Measurements from ENCODE around the gene ZNF562.
A peak's percentile ranks its signal among the peaks of the same experiment; 100 is the strongest.
"Not testable (repeated sequence)": the region's sequence is repeated elsewhere in the genome, so short reads cannot be mapped to it uniquely, and the experiment has no call there.

ZNF562 gene

DNA sequence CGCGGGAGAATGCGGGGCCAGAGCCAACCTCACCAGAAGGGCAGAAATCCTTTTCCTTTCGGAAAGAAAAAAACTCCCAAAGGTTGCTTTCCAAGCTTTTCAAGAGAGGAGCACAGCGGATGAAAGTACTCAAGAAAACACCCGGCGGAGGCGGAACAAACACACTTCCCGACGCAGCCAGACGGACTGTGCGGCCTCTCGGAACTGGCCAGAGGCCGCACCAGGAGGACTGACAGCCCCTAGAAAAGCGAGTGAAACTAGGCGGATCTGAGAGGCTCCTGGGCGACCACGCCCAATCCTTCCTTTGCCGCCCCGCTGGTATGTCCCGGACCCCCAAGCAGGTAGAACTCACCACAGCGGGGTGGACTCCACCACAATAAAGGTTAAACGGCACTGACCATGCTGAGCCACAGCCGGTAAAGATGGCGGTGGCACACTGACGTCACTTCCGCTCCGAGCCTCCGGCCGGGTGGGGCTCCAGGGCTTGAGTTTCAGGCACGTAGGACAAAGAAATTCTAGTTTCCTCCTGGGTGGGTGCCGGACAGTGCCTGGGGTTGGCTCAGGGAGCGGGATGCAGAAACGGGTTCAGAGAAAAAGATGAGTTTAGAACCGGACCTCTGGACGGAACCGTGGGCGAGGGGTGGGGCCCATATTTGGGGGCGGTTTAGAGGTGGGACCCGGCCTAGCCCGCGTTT is at the start of gene ZNF562:
TSS of gene ZNF562 (minus strand) at position 438 of the 695 bp plus-strand sequence. CDS start 14,356 bp downstream, outside the sequence.
- ATAC-seq = peak; percentile 70 to 73

DNA sequence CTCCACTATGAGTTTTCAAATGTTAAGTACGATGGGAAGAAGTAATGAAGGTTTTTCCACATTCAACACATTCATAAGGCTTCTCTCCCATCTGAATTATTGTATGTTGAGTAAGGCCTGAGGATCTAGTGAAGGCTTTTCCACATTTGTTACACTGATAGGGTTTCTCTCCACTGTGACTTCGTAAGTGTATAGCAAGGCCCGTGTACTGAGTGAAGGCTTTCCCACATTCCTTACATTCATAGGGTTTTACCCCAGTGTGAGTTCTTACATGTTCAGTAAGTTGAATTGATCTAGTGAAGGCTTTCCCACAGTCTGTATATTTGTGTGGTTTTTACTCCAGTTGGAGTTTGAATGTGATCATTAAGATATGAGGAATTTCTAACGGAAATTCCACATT is 49.3 kb upstream of the ZNF562 start:
- no peak for ATAC-seq

DNA sequence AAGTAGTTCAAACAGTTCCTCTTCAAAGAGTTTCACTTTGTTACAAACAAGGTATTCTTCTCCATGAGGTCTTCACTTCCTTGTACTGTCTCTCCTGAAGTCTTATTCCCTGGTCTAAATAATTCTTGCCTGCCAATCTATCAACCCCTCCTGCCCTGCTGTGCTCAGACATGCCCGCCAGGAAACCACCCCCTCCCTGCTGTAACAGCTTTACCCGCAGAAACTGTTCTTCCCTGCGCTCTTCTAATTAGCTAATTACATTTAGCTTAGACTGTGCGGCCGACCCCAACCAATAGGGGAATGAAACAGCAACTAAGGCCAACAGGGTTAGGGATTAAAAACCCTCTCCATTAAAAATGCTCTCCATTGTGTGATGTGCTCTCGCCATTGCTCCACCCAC is 47.0 kb upstream of the ZNF562 start:
- no peak for ATAC-seq

DNA sequence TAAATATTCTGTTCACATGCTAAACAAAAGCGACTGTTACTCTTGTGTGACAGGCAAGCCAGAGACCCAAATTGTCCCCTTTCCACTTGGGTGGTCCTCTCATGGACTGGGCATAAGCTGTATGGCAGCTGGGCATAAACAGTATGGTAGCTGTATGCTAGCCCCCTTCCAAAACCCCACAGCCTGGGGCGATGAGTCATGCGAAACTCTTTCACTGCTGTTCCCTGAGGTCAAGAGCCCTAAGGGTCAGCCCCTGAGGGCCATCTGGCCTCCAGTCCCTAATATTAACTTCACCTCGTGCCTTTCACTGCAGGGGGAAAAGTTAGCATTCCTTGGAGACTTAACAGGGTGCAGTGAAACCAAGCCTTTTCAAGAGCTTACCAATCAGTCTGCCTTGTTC is 45.6 kb upstream of the ZNF562 start:
- ATAC-seq = no peak

DNA sequence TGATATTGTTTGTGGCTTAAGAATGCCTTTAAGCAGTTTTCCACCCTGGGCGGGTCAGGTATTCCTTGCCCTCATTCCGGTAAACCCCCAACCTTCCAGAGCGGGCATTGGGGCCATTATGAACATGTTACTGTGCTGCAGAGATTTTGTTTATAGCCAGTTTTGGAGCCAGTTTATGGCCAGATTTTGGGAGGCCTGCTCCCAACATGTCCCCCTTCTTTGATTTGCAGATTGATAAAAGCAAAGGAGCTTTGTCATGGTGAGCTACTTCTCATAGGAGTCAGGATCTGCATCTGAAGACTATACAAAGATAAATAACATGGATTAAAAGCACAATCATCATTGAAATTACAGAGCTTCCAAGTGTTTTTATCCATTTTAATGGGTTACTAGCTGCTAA is 36.9 kb upstream of the ZNF562 start:
- no peak for ATAC-seq

DNA sequence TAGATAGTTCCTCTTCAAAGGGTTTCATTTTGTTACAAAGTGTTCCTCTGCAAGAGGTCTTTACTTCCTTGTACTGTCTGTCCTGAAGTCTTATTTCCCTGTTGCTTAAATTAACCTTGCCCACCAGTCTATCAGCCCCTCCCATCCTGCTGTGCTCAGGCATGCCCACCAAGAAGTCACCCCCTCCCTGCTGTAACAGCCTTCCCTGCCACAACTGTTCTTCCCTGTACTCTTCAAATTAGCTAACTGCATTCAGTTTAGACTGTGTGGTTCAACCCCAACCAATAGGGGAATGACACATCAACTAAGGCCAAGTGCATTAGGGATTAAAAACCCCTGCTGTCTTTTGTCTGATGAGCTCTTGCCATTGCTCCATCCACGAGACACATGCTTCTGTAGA is 34.4 kb upstream of the ZNF562 start:
- no peak for ATAC-seq

DNA sequence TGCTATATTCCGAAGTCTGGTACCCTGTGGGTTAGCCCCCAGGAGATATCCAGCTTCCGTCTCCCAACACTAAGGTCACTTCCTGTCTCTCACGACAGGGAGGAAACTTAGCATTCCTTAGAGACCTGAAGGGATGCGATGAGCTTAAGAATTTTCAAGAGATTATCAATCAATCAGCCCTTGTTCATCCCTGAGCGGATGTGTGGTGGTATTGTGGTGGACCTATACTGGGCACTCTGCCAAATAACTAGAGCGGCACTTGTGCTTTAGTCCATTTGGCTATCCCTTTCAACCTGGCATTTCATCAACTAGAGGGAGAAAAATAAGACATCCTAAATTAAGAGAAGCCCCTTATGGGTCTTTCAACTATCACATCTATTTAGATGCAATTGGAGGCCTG is 30.9 kb upstream of the ZNF562 start:
- ATAC-seq = no peak

DNA sequence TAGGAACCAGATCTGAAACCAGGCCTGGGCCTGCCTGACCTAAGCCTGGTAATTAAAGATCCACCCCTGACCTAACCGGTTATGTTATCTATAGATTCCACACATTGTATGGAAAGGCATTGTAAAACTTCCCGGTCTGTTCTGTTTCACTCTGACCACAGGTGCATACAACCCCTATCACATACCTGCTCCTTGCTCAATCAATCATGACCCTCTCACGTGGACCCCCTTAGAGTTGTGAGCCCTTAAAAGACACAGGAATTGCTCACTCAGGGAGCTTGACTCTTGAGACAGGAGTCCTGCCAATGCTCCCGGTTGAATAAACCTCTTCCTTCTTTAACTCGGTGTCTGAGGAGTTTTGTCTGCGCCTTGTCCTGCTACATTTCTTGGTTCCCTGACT is 27.3 kb upstream of the ZNF562 start:
- ATAC-seq = no peak

DNA sequence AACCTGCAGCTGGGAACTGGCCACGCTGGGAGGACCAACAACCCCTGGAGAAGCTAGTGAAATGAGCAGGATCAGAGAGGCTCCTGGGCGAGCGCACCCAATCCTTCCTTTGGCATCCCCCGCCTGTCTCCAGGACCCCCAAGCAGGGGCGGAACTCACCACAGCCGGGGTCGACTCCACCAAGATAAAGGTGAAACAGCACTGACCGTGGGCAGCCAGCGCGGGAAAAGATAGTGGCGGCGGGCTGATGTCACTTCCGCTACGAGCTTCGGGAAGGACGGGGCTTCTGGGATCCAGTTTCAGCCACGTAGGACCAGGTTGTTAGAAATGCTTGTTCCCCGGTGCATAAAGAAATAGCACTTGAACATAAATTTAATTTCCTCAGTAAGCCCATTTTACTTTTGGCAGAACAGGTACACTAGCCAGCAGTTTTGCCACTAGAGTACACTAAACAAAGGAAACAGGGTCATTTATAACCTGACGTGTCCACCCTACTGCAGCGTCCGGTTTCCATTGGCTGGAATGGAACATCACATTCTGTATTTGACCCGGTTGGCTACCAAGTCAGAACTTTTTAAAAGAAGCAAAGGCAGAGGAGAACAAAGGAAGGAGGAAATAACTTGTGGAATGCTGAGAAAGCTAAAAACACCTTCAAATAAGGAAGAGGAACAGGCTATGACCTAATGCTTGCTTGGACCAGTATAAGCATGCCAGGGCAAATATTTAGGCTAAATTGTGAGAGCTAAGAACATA is 25.5 kb upstream of the ZNF562 start:
- ATAC-seq = no peak

DNA sequence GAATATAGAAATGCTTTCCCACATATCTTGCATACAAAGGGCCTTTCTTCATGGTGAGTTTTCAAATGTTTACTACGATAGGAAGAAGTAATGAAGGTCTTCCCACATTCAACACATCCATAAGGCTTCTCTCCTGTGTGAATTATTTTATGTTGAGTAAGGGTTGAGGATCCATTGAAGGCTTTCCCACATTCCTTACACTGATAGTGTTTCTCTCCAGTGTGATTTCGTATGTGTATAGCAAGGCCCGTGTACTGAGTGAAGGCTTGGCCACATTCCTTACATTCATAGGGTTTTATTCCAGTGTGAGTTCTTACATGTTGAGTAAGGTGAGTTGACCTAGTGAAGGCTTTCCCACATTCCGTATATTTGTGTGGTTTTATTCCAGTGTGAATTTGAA is 15.4 kb upstream of the ZNF562 start:
- not testable (repeated sequence) for ATAC-seq

DNA sequence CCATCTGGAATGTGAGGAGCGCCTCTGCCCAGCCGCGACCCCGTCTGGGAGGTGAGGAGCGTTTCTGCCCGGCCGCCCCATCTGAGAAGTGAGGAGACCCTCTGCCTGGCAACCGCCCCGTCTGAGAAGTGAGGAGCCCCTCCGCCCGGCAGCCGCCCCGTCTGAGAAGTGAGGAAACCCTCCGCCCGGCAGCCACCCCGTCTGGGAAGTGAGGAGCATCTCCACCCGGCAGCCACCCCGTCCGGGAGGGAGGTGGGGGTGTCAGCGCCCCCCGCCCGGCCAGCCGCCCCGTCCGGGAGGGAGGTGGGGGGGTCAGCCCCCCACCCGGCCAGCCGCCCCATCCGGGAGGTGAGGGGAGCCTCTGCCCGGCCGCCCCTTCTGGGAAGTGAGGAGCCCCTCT is 5.1 kb upstream of the ZNF562 start:
- ATAC-seq = not testable (repeated sequence)

DNA sequence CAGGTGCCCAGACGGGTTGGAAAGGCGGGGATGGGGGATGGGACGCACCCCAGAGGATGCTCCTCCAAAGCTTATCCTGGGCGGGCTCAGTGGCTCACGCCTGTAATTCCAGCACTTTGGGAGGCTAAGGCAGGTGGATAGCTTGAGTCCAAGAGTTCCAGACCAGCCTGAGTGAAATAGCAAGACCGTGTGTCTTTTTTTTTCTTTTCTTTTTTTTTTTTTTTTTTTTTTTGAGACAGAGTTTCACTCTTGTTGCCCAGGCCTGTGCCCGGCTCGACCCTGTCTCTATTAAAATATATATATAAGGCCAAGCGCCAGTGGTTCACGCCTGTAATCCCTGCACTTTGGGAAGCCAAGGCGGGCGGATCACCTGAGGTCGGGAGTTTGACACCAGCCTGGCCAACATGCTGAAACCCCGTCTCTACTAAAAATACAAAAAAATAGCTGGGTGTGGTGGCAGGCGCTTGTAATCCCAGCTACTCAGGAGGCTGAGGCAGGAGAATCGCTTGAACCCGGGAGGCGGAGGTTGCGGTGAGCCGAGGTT is 530 bp upstream of the ZNF562 start:
- ATAC-seq = peak in 1 of 2 donors; percentile 41

DNA sequence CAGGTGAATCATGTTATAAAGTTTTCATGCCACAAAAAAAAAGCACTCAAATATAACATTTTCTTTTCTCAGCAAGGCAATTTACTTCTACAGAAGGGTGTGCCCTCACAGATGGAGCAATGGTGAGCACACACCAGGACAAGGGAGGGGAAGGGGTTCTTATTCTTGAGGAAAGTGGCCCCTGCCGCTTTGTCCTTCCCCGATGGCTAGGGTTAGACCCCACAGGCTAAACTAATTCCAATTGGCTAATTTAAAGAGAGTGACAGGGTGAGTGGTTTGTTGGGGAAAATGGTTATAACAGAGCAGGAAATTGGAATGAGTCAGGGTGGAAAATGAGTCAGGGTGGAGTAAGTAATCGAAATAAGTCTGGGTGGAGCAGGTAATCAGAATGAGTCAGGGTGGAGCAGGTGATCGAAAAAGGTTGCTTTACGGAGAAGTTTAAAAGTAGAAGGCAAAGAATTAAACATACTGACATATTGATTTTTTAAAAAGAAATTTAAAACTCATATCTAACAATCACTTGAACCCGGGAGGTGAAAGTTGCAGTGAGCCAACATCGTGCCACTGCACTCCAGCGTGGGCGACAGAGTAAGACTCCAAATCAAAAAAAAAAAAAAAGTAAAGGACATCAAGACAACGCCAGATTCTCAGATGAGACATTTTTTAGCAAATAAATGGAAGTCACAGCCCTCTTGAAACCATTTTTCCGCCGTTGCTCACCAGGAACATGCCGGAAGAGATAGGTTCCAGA is 813 bp downstream of the ZNF562 start:
- ATAC-seq = peak; percentile 82 to 84

DNA sequence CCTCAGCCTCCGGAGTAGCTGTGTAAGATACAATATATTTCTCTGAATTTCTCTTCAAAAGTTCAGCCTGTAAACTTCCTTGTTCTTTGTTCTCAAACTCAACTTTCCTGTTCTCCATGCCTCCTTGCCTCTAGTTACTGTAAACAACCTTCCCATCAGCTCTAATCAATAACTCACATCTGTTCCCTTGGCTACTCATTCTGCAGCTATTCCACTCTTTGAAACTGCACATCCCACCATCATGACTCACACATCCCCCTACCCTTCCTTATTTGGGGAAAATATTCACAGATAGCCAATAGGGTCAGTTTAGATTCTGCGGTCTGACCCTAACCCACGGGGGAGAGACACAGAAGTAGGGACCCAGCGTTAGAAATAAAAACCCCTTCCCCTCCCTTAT is 2.0 kb downstream of the ZNF562 start:
- no peak for ATAC-seq

DNA sequence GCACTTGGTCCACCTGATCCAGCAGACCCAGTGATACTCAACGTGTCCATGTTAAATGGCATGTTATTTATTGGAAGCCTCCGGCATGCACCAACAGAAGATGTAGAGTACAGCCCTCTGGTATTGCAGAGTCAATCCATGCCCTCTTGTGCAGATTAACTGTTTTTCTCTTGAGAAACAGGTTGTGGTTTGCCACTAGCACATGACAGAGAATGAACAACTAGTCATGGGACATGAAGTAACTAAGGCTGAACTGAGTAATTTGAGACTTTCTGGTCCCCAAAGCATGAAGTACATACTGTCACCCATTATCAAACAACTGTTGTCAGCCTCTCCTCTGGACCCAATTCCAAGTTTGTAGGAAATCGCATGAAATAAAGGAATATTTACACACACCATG is 3.2 kb downstream of the ZNF562 start:
- peak in 1 of 2 donors; percentile 22 for ATAC-seq

DNA sequence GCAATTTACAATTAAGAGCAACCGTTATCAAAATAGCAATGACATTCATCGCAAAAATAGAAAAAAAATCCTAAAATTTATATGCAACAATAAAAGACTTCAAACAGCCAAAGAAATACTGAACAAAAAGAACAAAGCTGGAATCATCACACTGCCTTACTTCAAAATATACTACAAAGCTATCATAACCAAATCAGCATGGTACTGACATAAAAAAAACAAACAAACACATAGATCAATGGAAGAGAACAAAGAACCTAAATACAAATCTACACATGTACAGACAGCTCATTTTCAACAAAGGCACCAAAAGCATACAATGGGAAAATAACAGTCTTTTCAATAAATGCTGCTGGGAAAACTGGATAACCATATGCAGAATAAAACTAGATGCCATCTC is 6.4 kb downstream of the ZNF562 start:
- ATAC-seq = no peak

DNA sequence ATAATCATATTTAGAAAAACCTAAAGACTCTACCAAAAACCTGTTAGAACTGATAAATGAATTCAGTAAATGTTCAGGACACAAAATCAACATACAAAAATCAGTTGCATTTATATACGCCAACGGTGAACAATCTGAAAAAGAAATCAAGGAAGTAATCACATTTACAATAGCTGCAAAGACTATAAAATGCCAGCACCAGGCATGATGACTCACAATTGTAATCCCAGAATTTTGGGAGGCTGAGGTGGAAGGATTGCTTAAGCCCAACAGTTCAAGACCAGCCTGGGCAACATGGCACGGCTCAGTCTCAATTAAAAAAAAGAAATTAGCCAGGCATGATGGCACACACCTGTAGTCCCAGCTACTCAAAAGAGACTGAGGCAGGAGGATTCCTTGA is 7.0 kb downstream of the ZNF562 start:
- ATAC-seq = no peak

DNA sequence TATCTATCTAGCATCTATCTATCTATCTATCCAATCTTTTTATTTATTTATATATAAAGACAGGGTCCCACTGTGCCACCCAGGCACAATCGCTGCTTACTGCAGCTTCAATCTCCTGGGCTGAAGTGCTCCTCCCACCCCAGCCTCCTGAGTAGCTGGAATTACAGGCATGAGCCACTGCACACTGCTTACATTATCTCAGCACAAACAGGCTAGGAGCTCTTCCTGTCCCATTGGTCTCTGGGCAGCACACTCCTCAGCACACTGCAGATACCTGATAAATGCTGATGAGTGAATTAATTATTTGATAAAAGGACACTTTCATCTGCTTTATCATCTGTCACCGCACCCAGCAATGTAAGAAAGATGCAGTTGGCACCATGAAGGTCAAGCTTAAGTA is 16.1 kb downstream of the ZNF562 start:
- no peak for ATAC-seq

DNA sequence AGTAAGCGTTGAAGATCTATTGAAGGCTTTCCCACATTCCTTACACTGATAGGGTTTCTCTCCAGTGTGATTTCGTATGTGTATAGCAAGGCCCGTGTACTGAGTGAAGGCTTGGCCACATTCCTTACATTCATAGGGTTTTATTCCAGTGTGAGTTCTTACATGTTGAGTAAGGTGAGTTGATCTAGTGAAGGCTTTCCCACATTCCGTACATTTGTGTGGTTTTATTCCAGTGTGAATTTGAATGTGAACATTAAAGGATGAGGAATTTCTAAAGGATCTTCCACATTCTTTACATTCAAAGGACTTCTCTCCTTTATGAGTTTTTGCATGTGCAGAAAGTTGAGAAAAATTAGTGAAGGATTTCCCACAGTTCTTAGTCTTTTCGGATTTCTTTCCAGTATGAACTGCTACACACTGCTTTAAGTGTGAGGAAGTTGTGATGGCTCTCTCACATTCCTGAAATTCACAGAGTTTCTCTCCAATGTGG is 21.8 kb downstream of the ZNF562 start:
- not testable (repeated sequence) for ATAC-seq

DNA sequence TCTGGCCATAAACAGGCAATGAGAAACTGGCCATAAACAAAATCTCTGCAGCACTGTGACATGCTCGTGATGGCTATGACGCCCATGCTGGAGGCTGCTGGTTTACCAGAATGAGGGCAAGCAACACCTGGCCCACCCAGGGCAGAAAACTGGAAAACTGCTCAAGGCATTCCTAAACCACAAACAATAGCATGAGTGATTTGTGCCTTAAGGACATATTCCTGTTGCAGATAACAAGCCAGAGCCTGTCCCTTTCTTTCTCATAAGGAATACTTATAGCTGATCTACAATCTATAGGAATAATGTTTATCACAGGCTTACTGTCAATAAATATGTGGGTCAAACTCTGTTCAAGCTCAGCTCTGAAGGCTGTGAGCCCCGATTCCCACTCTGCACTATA is 23.4 kb downstream of the ZNF562 start:
- not testable (repeated sequence) for ATAC-seq

DNA sequence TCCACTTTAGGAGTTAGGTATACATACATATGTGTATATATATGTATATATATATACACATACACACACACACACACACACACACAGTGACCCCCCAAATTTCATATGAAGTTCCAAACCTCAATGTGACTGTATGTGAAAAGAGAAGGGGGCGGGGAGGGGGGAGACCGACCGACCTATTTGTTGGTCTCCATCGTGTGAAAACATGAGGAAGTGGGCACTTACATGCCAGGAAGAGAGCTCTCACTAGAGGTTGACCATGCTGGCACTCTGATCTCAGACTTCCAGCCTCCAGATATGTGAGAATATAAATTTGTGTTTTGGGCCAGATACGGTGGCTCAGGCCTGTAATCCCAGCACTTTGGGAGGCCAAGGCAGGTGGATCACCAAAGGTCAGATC is 24.6 kb downstream of the ZNF562 start:
- no peak for ATAC-seq

DNA sequence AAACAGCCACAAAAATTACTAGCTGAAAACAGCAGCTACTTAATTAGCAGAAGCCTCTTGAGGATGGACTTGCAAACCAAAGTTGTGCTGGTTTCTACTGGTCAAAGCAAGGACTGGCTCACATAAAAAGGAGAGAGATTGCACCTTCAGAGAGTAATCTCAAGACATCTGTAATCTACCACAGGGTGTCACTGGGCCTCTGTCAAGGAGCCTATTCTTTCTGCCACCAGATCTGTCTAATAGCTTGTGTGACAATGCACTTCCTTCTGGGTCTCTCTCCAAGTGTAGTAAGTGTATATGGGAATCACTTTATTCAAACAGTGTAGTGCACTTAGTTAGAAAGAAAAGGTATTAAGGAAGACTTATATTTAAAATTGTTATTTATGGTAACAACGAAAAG is 29.4 kb downstream of the ZNF562 start:
- no peak for ATAC-seq

DNA sequence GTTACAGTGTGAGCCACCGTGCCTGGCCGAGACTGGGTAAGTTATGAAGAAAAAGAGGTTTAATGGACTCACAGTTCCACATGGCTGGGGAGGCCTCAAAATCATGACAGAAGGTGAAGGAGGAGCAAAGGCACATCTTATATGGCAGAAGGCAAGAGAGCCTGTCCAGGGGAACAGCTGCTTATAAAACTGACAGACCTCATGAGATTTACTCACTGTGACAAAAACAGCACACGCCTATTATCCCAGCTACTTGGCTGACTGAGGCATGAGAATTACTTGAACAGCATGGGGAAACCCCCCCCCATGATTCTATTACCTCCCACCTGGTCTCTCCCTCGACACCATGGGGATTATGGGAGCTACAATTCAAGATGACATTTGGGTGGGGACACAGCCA is 30.4 kb downstream of the ZNF562 start:
- no peak for ATAC-seq

Measured in activated CD4-positive, CD25-positive, alpha-beta regulatory T cell treated with anti-CD3 and anti-CD28 coated beads, Interleukin-2, amount 50 U/mL, for 24 hours (primary cell).